WTC11 (cell line): ENCODE results near the gene NUDT14. TPM values are rescaled to one million over a fixed set of nuclear protein-coding genes. Genes with fewer than 3 reads are reported as not detected.

ENCODE experiments used
- ATAC-seq: fragments of 200-7000 bp; cut with Tn5 transposase; 2 replicates; pipeline ENCODE4 v1.10.0; 2021; ENCODE audit warnings: mild to moderate bottlenecking, moderate library complexity
- CTCF ChIA-PET: fragments of 300-600 bp; sonication (Branson Sonifier 250); formaldehyde crosslinking; loops from one replicate; lab custom pipeline; 2021; ENCODE audit warnings: antibody characterized with exemption; lab: Charles Lee
- POLR2A ChIA-PET: fragments of 350-600 bp; sonication (Branson Sonifier 250); formaldehyde crosslinking; loops from one replicate; lab custom pipeline; 2021; ENCODE audit warnings: antibody characterized with exemption; lab: Charles Lee
- DNase-seq: peaks from one replicate; pipeline ENCODE4 v3.0.0; 2021; ENCODE audit warnings: low spot score
- H3K27ac Mint-ChIP-seq: 2 replicates; pipeline ENCODE4 v1.8.0; 2021; ENCODE audit warnings: mixed read lengths
- H3K27me3 Mint-ChIP-seq: 2 replicates; pipeline ENCODE4 v1.8.0; 2021; ENCODE audit warnings: low read depth, mild to moderate bottlenecking, moderate library complexity, mixed read lengths
- H3K36me3 Mint-ChIP-seq: 2 replicates; pipeline ENCODE4 v1.8.0; 2021; ENCODE audit warnings: mixed read lengths
- H3K4me1 Mint-ChIP-seq: 2 replicates; pipeline ENCODE4 v1.8.0; 2022; ENCODE audit warnings: mixed read lengths
- H3K4me3 Mint-ChIP-seq: 2 replicates; pipeline ENCODE4 v1.8.0; 2021; ENCODE audit warnings: mild to moderate bottlenecking, moderate library complexity, mixed read lengths
- H3K9me3 Mint-ChIP-seq: 2 replicates; pipeline ENCODE4 v1.8.0; 2021; ENCODE audit warnings: mixed read lengths
- ATF1 ChIP-seq: sonication (generic); formaldehyde crosslinking; IDR thresholded peaks from 2 replicates; pipeline ENCODE4 v1.8.1; 2023; ENCODE audit warnings: mild to moderate bottlenecking, moderate library complexity, missing genetic modification reagents
- ATF2 ChIP-seq: sonication (generic); formaldehyde crosslinking; IDR thresholded peaks from 2 replicates; pipeline ENCODE4 v1.8.1; 2022; ENCODE audit warnings: low read depth, missing genetic modification reagents, borderline replicate concordance
- ETV6 ChIP-seq: sonication (generic); formaldehyde crosslinking; IDR thresholded peaks from 2 replicates; pipeline ENCODE4 v1.8.1; 2022; ENCODE audit warnings: mild to moderate bottlenecking, missing genetic modification reagents
- HMGA2 ChIP-seq: fragments of 250-450 bp; sonication (Bioruptor Pico); IDR thresholded peaks from 2 replicates; pipeline ENCODE4 v1.4.0; 2021; ENCODE audit warnings: mild to moderate bottlenecking, moderate library complexity
- MYBL2 ChIP-seq: sonication (generic); formaldehyde crosslinking; IDR thresholded peaks from 2 replicates; pipeline ENCODE4 v1.8.1; 2023; ENCODE audit warnings: mild to moderate bottlenecking, moderate library complexity, missing genetic modification reagents
- RELA ChIP-seq: sonication (generic); formaldehyde crosslinking; IDR thresholded peaks from 2 replicates; pipeline ENCODE4 v1.8.1; 2022; ENCODE audit warnings: missing genetic modification reagents, mild to moderate bottlenecking, borderline replicate concordance
- SMAD3 ChIP-seq: sonication (generic); formaldehyde crosslinking; IDR thresholded peaks from 2 replicates; pipeline ENCODE4 v1.8.0; 2022; ENCODE audit warnings: missing genetic modification reagents, mild to moderate bottlenecking, borderline replicate concordance
- SOX15 ChIP-seq: fragments of 250-450 bp; sonication (Bioruptor Pico); IDR thresholded peaks from 2 replicates; pipeline ENCODE4 v1.9.0; 2021; ENCODE audit warnings: mild to moderate bottlenecking
- TCF7 ChIP-seq: sonication (generic); formaldehyde crosslinking; IDR thresholded peaks from 2 replicates; pipeline ENCODE4 v1.8.0; 2022; ENCODE audit warnings: mild to moderate bottlenecking, low read depth, missing genetic modification reagents, moderate library complexity
- TEAD1 ChIP-seq: sonication (generic); formaldehyde crosslinking; IDR thresholded peaks from 2 replicates; pipeline ENCODE4 v1.8.0; 2022; ENCODE audit warnings: mild to moderate bottlenecking, missing genetic modification reagents
- USF2 ChIP-seq: sonication (generic); formaldehyde crosslinking; IDR thresholded peaks from 2 replicates; pipeline ENCODE4 v1.8.1; 2023; ENCODE audit warnings: mild to moderate bottlenecking, missing genetic modification reagents, moderate library complexity
- ZNF138 ChIP-seq: sonication (generic); formaldehyde crosslinking; conservative IDR thresholded peaks from 2 replicates; pipeline ENCODE4 v1.8.1; 2022; ENCODE audit warnings: mild to moderate bottlenecking, moderate library complexity, missing genetic modification reagents
- ZNF219 ChIP-seq: sonication (generic); formaldehyde crosslinking; IDR thresholded peaks from 2 replicates; pipeline ENCODE4 v1.8.0; 2023; ENCODE audit warnings: missing genetic modification reagents, mild to moderate bottlenecking, borderline replicate concordance
- ZNF232 ChIP-seq: sonication (generic); formaldehyde crosslinking; IDR thresholded peaks from 2 replicates; pipeline ENCODE4 v1.8.0; 2022; ENCODE audit warnings: mild to moderate bottlenecking, missing genetic modification reagents
- ZNF671 ChIP-seq: fragments of 250-450 bp; sonication (Bioruptor Pico); IDR thresholded peaks from 2 replicates; pipeline ENCODE4 v1.8.0; 2021; ENCODE audit warnings: mild to moderate bottlenecking
- total RNA-seq: library from RNA; stranded (reverse); gene quantifications from 3 replicates; pipeline ENCODE4 v1.2.3, GENCODE V29; 2021
- TF ChIP-seq, protein P1 (sequence below): sonication (generic); formaldehyde crosslinking; IDR thresholded peaks from 2 replicates; pipeline ENCODE4 v1.8.0; 2022; ENCODE audit warnings: mild to moderate bottlenecking, missing genetic modification reagents
- TF ChIP-seq, protein P2 (sequence below): fragments of 250-450 bp; sonication (Bioruptor Pico); IDR thresholded peaks from 2 replicates; pipeline ENCODE4 v1.9.0; 2021; ENCODE audit warnings: mild to moderate bottlenecking
- TF ChIP-seq, protein P3 (sequence below): fragments of 200-600 bp; IDR thresholded peaks from 2 replicates; pipeline ENCODE4 v1.8.0; 2022; ENCODE audit warnings: antibody characterized with exemption
- TF ChIP-seq, protein P4 (sequence below): sonication (generic); formaldehyde crosslinking; IDR thresholded peaks from 2 replicates; pipeline ENCODE4 v1.8.0; 2023; ENCODE audit warnings: missing genetic modification reagents, mild to moderate bottlenecking, borderline replicate concordance
- TF ChIP-seq, protein P5 (sequence below): sonication (generic); formaldehyde crosslinking; IDR thresholded peaks from 2 replicates; pipeline ENCODE4 v1.8.0; 2023; ENCODE audit warnings: mild to moderate bottlenecking, missing genetic modification reagents

NUDT14 gene
- total RNA-seq, 1 experiment from 2014 or later: 35.4 TPM

GRCh38 chr14:105177082-105177481 lies 4.0 kb downstream of the NUDT14 start (continued):
- TF ChIP-seq, protein P1, sequence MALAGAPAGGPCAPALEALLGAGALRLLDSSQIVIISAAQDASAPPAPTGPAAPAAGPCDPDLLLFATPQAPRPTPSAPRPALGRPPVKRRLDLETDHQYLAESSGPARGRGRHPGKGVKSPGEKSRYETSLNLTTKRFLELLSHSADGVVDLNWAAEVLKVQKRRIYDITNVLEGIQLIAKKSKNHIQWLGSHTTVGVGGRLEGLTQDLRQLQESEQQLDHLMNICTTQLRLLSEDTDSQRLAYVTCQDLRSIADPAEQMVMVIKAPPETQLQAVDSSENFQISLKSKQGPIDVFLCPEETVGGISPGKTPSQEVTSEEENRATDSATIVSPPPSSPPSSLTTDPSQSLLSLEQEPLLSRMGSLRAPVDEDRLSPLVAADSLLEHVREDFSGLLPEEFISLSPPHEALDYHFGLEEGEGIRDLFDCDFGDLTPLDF (CRISPR knock-in tag): no peak
- TF ChIP-seq SOX15 (CRISPR knock-in tag): no peak
- TF ChIP-seq MYBL2 (CRISPR knock-in tag): no peak
- TF ChIP-seq USF2: no peak
- no peak for TF ChIP-seq TEAD1
- no peak for TF ChIP-seq ZNF138 (CRISPR knock-in tag)
- TF ChIP-seq, protein P2, sequence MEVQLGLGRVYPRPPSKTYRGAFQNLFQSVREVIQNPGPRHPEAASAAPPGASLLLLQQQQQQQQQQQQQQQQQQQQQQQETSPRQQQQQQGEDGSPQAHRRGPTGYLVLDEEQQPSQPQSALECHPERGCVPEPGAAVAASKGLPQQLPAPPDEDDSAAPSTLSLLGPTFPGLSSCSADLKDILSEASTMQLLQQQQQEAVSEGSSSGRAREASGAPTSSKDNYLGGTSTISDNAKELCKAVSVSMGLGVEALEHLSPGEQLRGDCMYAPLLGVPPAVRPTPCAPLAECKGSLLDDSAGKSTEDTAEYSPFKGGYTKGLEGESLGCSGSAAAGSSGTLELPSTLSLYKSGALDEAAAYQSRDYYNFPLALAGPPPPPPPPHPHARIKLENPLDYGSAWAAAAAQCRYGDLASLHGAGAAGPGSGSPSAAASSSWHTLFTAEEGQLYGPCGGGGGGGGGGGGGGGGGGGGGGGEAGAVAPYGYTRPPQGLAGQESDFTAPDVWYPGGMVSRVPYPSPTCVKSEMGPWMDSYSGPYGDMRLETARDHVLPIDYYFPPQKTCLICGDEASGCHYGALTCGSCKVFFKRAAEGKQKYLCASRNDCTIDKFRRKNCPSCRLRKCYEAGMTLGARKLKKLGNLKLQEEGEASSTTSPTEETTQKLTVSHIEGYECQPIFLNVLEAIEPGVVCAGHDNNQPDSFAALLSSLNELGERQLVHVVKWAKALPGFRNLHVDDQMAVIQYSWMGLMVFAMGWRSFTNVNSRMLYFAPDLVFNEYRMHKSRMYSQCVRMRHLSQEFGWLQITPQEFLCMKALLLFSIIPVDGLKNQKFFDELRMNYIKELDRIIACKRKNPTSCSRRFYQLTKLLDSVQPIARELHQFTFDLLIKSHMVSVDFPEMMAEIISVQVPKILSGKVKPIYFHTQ: no peak
- TF ChIP-seq, all 79 proteins: peak for 0

DNA sequence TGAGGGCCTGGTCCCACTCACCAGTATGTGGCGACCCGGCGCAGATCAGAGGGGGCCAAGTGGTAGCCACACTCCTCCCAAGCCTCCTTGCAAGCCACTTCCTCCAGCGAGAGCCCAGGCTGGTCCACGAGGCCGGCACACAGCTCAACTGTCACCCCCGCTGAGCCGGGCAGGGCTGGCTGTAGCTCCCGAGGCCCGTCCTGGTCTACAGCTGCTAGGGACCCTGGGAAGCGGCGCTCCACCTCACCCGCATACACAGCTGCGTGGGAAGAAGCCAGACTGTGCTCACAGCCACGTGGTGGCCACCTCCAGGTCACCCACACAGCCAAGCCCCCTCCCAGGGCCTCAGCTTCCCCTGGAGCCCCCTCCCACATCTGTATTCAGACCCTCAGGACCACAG lies 4.6 kb downstream of the NUDT14 start:
- no peak overlapping the region for H3K27ac Mint-ChIP-seq
- ChIA-PET POLR2A (interaction anchor here (1.1 kb wide), 1 partner anchor 28 kb away, joined by 3 read pairs; no protein-coding TSS in a partner anchor), CTCF (interaction anchor here (0.5 to 1.2 kb wide), 2 partner anchors 86 to 1251 kb away, joined by 3 to 5 read pairs; no protein-coding TSS in a partner anchor)
- H3K36me3 Mint-ChIP-seq: no peaks in the 10 kb centered on the region
- no peaks in the 10 kb centered on the region for H3K9me3 Mint-ChIP-seq
- ATAC-seq: no peak
- H3K4me1 Mint-ChIP-seq: peaks cover 3% of the 10 kb centered on the region; the same call in 1 of the 2 replicates
- H3K4me3 Mint-ChIP-seq: no peak overlapping the region
- peaks cover 7% of the 10 kb centered on the region for H3K27me3 Mint-ChIP-seq
- no peak for DNase-seq
- TF ChIP-seq, protein P1 (CRISPR knock-in tag): no peak
- TF ChIP-seq, protein P3, sequence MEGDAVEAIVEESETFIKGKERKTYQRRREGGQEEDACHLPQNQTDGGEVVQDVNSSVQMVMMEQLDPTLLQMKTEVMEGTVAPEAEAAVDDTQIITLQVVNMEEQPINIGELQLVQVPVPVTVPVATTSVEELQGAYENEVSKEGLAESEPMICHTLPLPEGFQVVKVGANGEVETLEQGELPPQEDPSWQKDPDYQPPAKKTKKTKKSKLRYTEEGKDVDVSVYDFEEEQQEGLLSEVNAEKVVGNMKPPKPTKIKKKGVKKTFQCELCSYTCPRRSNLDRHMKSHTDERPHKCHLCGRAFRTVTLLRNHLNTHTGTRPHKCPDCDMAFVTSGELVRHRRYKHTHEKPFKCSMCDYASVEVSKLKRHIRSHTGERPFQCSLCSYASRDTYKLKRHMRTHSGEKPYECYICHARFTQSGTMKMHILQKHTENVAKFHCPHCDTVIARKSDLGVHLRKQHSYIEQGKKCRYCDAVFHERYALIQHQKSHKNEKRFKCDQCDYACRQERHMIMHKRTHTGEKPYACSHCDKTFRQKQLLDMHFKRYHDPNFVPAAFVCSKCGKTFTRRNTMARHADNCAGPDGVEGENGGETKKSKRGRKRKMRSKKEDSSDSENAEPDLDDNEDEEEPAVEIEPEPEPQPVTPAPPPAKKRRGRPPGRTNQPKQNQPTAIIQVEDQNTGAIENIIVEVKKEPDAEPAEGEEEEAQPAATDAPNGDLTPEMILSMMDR: no peak
- TF ChIP-seq, protein P4, sequence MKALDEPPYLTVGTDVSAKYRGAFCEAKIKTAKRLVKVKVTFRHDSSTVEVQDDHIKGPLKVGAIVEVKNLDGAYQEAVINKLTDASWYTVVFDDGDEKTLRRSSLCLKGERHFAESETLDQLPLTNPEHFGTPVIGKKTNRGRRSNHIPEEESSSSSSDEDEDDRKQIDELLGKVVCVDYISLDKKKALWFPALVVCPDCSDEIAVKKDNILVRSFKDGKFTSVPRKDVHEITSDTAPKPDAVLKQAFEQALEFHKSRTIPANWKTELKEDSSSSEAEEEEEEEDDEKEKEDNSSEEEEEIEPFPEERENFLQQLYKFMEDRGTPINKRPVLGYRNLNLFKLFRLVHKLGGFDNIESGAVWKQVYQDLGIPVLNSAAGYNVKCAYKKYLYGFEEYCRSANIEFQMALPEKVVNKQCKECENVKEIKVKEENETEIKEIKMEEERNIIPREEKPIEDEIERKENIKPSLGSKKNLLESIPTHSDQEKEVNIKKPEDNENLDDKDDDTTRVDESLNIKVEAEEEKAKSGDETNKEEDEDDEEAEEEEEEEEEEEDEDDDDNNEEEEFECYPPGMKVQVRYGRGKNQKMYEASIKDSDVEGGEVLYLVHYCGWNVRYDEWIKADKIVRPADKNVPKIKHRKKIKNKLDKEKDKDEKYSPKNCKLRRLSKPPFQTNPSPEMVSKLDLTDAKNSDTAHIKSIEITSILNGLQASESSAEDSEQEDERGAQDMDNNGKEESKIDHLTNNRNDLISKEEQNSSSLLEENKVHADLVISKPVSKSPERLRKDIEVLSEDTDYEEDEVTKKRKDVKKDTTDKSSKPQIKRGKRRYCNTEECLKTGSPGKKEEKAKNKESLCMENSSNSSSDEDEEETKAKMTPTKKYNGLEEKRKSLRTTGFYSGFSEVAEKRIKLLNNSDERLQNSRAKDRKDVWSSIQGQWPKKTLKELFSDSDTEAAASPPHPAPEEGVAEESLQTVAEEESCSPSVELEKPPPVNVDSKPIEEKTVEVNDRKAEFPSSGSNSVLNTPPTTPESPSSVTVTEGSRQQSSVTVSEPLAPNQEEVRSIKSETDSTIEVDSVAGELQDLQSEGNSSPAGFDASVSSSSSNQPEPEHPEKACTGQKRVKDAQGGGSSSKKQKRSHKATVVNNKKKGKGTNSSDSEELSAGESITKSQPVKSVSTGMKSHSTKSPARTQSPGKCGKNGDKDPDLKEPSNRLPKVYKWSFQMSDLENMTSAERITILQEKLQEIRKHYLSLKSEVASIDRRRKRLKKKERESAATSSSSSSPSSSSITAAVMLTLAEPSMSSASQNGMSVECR (CRISPR knock-in tag): no peak
- TF ChIP-seq ZNF219 (CRISPR knock-in tag): no peak
- TF ChIP-seq ZNF232: no peak
- no peak for TF ChIP-seq RELA (CRISPR knock-in tag)
- TF ChIP-seq, protein P5, sequence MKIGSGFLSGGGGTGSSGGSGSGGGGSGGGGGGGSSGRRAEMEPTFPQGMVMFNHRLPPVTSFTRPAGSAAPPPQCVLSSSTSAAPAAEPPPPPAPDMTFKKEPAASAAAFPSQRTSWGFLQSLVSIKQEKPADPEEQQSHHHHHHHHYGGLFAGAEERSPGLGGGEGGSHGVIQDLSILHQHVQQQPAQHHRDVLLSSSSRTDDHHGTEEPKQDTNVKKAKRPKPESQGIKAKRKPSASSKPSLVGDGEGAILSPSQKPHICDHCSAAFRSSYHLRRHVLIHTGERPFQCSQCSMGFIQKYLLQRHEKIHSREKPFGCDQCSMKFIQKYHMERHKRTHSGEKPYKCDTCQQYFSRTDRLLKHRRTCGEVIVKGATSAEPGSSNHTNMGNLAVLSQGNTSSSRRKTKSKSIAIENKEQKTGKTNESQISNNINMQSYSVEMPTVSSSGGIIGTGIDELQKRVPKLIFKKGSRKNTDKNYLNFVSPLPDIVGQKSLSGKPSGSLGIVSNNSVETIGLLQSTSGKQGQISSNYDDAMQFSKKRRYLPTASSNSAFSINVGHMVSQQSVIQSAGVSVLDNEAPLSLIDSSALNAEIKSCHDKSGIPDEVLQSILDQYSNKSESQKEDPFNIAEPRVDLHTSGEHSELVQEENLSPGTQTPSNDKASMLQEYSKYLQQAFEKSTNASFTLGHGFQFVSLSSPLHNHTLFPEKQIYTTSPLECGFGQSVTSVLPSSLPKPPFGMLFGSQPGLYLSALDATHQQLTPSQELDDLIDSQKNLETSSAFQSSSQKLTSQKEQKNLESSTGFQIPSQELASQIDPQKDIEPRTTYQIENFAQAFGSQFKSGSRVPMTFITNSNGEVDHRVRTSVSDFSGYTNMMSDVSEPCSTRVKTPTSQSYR (CRISPR knock-in tag): no peak
- TF ChIP-seq ETV6 (CRISPR knock-in tag): no peak
- no peak for TF ChIP-seq SMAD3 (CRISPR knock-in tag)
- no peak for TF ChIP-seq ATF2
- TF ChIP-seq TCF7 (CRISPR knock-in tag): no peak
- no peak for TF ChIP-seq ATF1 (CRISPR knock-in tag)
- TF ChIP-seq ZNF671 (CRISPR knock-in tag): no peak
- TF ChIP-seq HMGA2: no peak
